SK-N-SH treated with all-trans-retinoic acid at 6 μM for 48 hours (cell line): ENCODE measurements around the gene KRT78.

Experiments
- ATAC-seq: fragments of 200-7000 bp; cut with Tn5 transposase; 3 replicates; pipeline ENCODE4 v1.9.1; 2020; ENCODE audit warnings: mild to moderate bottlenecking, moderate library complexity
- ARNTL ChIP-seq: fragments of 450-650 bp; formaldehyde crosslinking; IDR thresholded peaks from 2 replicates; pipeline ENCODE4 v1.5.0; 2020; ENCODE audit warnings: low read depth, mild to moderate bottlenecking, moderate library complexity, borderline replicate concordance
- BACH2 ChIP-seq: fragments of 250-450 bp; sonication (Bioruptor Pico); IDR thresholded peaks from 2 replicates; pipeline ENCODE4 v1.9.0; 2021; ENCODE audit warnings: mild to moderate bottlenecking, borderline replicate concordance
- CSDC2 ChIP-seq: fragments of 250-450 bp; sonication (Bioruptor Pico); IDR thresholded peaks from 2 replicates; pipeline ENCODE4 v1.5.0; 2020; ENCODE audit warnings: mild to moderate bottlenecking, moderate library complexity
- ESRRG ChIP-seq: fragments of 250-450 bp; sonication (Bioruptor Pico); IDR thresholded peaks from 2 replicates; pipeline ENCODE4 v1.6.1; 2021; ENCODE audit warnings: mild to moderate bottlenecking
- GLIS3 ChIP-seq: fragments of 250-450 bp; sonication (Bioruptor Pico); IDR thresholded peaks from 2 replicates; pipeline ENCODE4 v1.5.0; 2020; ENCODE audit warnings: mild to moderate bottlenecking, moderate library complexity
- OSR1 ChIP-seq: fragments of 250-450 bp; sonication (Bioruptor Pico); IDR thresholded peaks from 2 replicates; pipeline ENCODE4 v1.8.0; 2022; ENCODE audit warnings: moderate library complexity, mild to moderate bottlenecking, inconsistent platforms
- PPARA ChIP-seq: fragments of 250-450 bp; sonication (Bioruptor Pico); IDR thresholded peaks from 2 replicates; pipeline ENCODE4 v1.5.0; 2020; ENCODE audit warnings: mild to moderate bottlenecking, borderline replicate concordance
- RARB ChIP-seq: fragments of 250-450 bp; sonication (Bioruptor Pico); IDR thresholded peaks from 2 replicates; pipeline ENCODE4 v1.8.0; 2021; ENCODE audit warnings: mild to moderate bottlenecking, moderate library complexity
- SNAI2 ChIP-seq: fragments of 250-450 bp; sonication (Bioruptor Pico); IDR thresholded peaks from 2 replicates; pipeline ENCODE4 v1.5.0; 2020; ENCODE audit warnings: mild to moderate bottlenecking, moderate library complexity
- TCF4 ChIP-seq: fragments of 250-450 bp; sonication (Bioruptor Pico); IDR thresholded peaks from 2 replicates; pipeline ENCODE4 v1.8.0; 2021; ENCODE audit warnings: mild to moderate bottlenecking, moderate library complexity, borderline replicate concordance
- TOX ChIP-seq: fragments of 250-450 bp; sonication (Bioruptor Pico); IDR thresholded peaks from 2 replicates; pipeline ENCODE4 v1.8.0; 2021; ENCODE audit warnings: mild to moderate bottlenecking, moderate library complexity, borderline replicate concordance
- ZFP3 ChIP-seq: fragments of 250-450 bp; sonication (Bioruptor Pico); IDR thresholded peaks from 2 replicates; pipeline ENCODE4 v1.5.0; 2020; ENCODE audit warnings: mild to moderate bottlenecking, moderate library complexity
- ZFP30 ChIP-seq: fragments of 450-650 bp; formaldehyde crosslinking; IDR thresholded peaks from 2 replicates; pipeline ENCODE4 v1.5.0; 2022; ENCODE audit warnings: mild to moderate bottlenecking, moderate library complexity
- ZNF565 ChIP-seq: fragments of 450-650 bp; formaldehyde crosslinking; conservative IDR thresholded peaks from 2 replicates; pipeline ENCODE4 v1.5.0; 2020; ENCODE audit warnings: low read depth, mild to moderate bottlenecking, moderate library complexity
- ZNF70 ChIP-seq: fragments of 450-650 bp; formaldehyde crosslinking; IDR thresholded peaks from 2 replicates; pipeline ENCODE4 v1.5.0; 2020; ENCODE audit warnings: mild to moderate bottlenecking, moderate library complexity
- ZNF8 ChIP-seq: fragments of 450-650 bp; formaldehyde crosslinking; IDR thresholded peaks from 2 replicates; pipeline ENCODE4 v1.5.0; 2020; ENCODE audit warnings: mild to moderate bottlenecking, moderate library complexity
- TF ChIP-seq, protein P1 (sequence below): fragments of 250-450 bp; sonication (Bioruptor Pico); IDR thresholded peaks from 2 replicates; pipeline ENCODE4 v1.5.1; 2020; ENCODE audit warnings: low read depth, mild to moderate bottlenecking, moderate library complexity
- TF ChIP-seq, protein P2 (sequence below): fragments of 250-450 bp; sonication (Bioruptor Pico); IDR thresholded peaks from 2 replicates; pipeline ENCODE4 v1.8.0; 2021; ENCODE audit warnings: low read depth, mild to moderate bottlenecking, moderate library complexity, borderline replicate concordance
- TF ChIP-seq, protein P3 (sequence below): fragments of 250-450 bp; sonication (Bioruptor Pico); IDR thresholded peaks from 2 replicates; pipeline ENCODE4 v1.8.0; 2020; ENCODE audit warnings: mild to moderate bottlenecking, moderate library complexity, borderline replicate concordance
- TF ChIP-seq, protein P4 (sequence below): fragments of 250-450 bp; sonication (Bioruptor Pico); IDR thresholded peaks from 2 replicates; pipeline ENCODE4 v1.5.0; 2020; ENCODE audit warnings: mild to moderate bottlenecking, moderate library complexity

Gene KRT78

DNA sequence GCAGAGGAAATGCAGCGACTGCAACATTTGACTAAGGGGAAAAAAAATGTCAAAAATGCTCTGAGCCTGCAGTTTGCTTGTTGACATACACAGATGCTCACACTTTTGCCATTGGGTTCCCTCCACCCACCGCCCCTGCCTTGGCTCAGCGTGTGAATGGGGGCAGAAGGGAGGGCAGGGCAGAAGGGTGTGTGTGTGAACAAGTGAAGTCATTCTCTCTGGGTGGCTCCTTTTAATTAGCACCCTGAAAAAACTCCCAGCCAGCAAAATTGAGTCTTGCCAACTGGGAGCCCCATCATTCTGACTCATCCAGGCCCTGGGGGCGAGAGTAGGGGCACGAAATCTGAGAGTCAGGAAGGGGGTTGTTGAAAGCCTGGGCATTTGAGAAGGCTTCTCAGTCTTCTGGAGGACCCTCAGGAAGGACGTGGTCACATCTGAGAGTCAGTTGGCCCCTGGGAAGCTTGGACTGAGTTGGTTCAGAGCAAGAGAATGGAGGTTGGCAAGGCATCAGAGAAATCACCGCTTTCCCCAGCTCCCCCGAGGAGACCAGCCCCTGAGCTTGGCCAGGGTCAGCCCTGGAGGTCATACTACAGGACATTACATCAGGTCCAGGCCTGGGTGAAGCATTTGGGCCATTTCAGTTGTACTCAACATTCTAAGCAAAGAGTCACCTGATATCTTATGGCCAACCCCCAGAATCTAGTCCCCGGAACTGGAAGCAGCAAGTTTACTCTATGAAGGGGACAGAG is 22.7 kb upstream of the KRT78 start:
- ATAC-seq, result peak; percentile 38
- TF ChIP-seq PPARA (CRISPR knock-in tag) (no peak), RARB (CRISPR knock-in tag) (no peak), ARNTL (CRISPR knock-in tag) (no peak), TCF4 (CRISPR knock-in tag) (no peak), ZNF565 (CRISPR knock-in tag) (no peak), OSR1 (CRISPR knock-in tag) (no peak), ZNF70 (CRISPR knock-in tag) (no peak), SNAI2 (no peak), ZNF8 (no peak), ZFP3 (CRISPR knock-in tag) (no peak), GLIS3 (no peak), ZFP30 (CRISPR knock-in tag) (no peak), ESRRG (no peak), CSDC2 (CRISPR knock-in tag) (no peak), BACH2 (CRISPR knock-in tag) (no peak)
- TF ChIP-seq, protein P1, sequence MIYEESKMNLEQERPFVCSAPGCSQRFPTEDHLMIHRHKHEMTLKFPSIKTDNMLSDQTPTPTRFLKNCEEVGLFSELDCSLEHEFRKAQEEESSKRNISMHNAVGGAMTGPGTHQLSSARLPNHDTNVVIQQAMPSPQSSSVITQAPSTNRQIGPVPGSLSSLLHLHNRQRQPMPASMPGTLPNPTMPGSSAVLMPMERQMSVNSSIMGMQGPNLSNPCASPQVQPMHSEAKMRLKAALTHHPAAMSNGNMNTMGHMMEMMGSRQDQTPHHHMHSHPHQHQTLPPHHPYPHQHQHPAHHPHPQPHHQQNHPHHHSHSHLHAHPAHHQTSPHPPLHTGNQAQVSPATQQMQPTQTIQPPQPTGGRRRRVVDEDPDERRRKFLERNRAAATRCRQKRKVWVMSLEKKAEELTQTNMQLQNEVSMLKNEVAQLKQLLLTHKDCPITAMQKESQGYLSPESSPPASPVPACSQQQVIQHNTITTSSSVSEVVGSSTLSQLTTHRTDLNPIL, result no peak
- TF ChIP-seq, protein P2, sequence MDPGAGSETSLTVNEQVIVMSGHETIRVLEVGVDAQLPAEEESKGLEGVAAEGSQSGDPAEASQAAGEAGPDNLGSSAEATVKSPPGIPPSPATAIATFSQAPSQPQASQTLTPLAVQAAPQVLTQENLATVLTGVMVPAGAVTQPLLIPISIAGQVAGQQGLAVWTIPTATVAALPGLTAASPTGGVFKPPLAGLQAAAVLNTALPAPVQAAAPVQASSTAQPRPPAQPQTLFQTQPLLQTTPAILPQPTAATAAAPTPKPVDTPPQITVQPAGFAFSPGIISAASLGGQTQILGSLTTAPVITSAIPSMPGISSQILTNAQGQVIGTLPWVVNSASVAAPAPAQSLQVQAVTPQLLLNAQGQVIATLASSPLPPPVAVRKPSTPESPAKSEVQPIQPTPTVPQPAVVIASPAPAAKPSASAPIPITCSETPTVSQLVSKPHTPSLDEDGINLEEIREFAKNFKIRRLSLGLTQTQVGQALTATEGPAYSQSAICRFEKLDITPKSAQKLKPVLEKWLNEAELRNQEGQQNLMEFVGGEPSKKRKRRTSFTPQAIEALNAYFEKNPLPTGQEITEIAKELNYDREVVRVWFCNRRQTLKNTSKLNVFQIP (CRISPR knock-in tag), result no peak
- TF ChIP-seq, protein P3, sequence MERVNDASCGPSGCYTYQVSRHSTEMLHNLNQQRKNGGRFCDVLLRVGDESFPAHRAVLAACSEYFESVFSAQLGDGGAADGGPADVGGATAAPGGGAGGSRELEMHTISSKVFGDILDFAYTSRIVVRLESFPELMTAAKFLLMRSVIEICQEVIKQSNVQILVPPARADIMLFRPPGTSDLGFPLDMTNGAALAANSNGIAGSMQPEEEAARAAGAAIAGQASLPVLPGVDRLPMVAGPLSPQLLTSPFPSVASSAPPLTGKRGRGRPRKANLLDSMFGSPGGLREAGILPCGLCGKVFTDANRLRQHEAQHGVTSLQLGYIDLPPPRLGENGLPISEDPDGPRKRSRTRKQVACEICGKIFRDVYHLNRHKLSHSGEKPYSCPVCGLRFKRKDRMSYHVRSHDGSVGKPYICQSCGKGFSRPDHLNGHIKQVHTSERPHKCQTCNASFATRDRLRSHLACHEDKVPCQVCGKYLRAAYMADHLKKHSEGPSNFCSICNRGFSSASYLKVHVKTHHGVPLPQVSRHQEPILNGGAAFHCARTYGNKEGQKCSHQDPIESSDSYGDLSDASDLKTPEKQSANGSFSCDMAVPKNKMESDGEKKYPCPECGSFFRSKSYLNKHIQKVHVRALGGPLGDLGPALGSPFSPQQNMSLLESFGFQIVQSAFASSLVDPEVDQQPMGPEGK (CRISPR knock-in tag), result no peak
- TF ChIP-seq, protein P4, sequence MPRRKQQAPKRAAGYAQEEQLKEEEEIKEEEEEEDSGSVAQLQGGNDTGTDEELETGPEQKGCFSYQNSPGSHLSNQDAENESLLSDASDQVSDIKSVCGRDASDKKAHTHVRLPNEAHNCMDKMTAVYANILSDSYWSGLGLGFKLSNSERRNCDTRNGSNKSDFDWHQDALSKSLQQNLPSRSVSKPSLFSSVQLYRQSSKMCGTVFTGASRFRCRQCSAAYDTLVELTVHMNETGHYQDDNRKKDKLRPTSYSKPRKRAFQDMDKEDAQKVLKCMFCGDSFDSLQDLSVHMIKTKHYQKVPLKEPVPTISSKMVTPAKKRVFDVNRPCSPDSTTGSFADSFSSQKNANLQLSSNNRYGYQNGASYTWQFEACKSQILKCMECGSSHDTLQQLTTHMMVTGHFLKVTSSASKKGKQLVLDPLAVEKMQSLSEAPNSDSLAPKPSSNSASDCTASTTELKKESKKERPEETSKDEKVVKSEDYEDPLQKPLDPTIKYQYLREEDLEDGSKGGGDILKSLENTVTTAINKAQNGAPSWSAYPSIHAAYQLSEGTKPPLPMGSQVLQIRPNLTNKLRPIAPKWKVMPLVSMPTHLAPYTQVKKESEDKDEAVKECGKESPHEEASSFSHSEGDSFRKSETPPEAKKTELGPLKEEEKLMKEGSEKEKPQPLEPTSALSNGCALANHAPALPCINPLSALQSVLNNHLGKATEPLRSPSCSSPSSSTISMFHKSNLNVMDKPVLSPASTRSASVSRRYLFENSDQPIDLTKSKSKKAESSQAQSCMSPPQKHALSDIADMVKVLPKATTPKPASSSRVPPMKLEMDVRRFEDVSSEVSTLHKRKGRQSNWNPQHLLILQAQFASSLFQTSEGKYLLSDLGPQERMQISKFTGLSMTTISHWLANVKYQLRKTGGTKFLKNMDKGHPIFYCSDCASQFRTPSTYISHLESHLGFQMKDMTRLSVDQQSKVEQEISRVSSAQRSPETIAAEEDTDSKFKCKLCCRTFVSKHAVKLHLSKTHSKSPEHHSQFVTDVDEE (CRISPR knock-in tag), result no peak

DNA sequence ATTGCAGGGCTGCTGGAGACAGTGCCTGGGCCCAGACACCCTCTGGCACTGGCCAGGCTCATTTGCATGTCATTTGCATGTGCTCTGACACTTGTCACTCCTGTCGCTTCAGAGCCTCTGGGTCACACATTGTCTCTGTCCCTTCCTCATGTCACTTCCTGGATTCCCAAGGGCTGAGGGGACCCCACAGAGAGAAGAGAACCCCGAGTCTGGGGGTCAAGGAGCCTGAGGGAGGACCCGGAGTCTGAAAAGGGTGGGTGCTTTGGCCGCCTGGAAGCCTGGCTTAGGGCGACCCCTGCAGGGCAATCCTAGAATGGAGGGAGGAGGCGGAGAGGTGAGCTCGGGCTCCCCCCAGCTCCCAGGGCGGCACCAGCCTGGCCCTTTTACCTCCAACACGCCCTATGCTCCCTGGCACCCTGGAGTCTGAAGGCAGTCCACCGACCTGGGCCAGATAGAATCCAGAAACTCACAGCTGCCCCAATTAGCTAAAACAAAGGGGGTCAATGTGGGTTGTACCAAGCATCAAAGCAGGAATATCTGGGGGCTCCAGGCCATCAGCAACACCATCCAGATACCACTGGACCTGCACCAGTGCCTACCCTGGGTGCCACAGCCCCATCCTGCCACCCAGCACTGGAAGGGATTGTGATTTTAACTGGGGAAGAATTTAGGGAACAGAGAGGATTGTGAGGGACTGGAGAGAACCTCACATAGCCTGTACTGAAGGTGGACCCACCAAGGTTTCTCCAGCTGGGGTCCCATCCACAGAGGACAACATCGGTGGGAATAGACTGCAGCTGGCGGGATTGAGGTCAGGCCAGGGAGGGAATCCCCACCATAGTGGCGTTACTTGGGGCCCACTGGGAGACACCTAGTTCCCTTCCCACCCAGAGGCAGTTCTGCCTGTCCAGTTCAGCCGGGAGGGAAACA is 21.8 kb upstream of the KRT78 start:
- TF ChIP-seq TOX (CRISPR knock-in tag) (no peak), ARNTL (CRISPR knock-in tag) (no peak), TCF4 (CRISPR knock-in tag) (no peak)
- TF ChIP-seq, protein P3 (CRISPR knock-in tag), result no peak
- peak; percentile 73 for ATAC-seq
